ENCODE measurements around the gene ABCA5. TPM values are rescaled to one million over a fixed set of nuclear protein-coding genes. Genes with fewer than 3 reads are reported as not detected.

Gene ABCA5
- polyA plus RNA-seq, 1 of the 3 experiments (the other 2 are of a cell fraction): 2.0 TPM

- 38% methylated on average over 3 of the region's 3 CpGs for WGBS (ENCODE audit: low lambda C conversion rate)
- no peak overlapping the region for H3K4me2 ChIP-seq
- no peaks in the 10 kb centered on the region for H3F3A ChIP-seq (replicated peaks; ENCODE audit: insufficient read depth)
- no peak overlapping the region for H3K27ac ChIP-seq (ENCODE audit: low read depth in 2 of 2, low read length in 1 of 2)
- no peaks in the 10 kb centered on the region for H3K27me3 ChIP-seq (ENCODE audit: insufficient read depth)
- H3K9ac ChIP-seq: no peak overlapping the region
- no peaks in the 10 kb centered on the region; the same call in 1 of the 2 replicates for H3K9me3 ChIP-seq
- H3K9me2 ChIP-seq: no peaks in the 10 kb centered on the region
- no peaks in the 10 kb centered on the region for H3K36me3 ChIP-seq (replicated peaks in 1 of 2; ENCODE audit: control insufficient read depth in 1 of 2, insufficient read depth in 2 of 2, low read length in 1 of 2)
- CTCF ChIA-PET: no interaction called here
- no peak for DNase-seq
- H3K4me3 ChIP-seq (ENCODE audit: low read depth in 2 of 2, low read length in 1 of 2): no peak overlapping the region
- H3K79me2 ChIP-seq (ENCODE audit: insufficient read depth): no peaks in the 10 kb centered on the region
- no peak overlapping the region for H2AFZ ChIP-seq (ENCODE audit: low read depth)
- H4K20me1 ChIP-seq (ENCODE audit: insufficient read depth): no peaks in the 10 kb centered on the region
- TF ChIP-seq MAX (IDR thresholded peaks at IDR 0.05; ENCODE audit: low read depth): no peak
- TF ChIP-seq YY1 (IDR thresholded peaks at IDR 0.05; ENCODE audit: low read depth): no peak
- no peak for TF ChIP-seq USF2 (IDR thresholded peaks at IDR 0.05; ENCODE audit: borderline replicate concordance, low read depth, low read length)
- no peak for TF ChIP-seq RFX5 (IDR thresholded peaks at IDR 0.05; ENCODE audit: low read length)
- TF ChIP-seq FOSL2 (IDR thresholded peaks at IDR 0.05; ENCODE audit: borderline replicate concordance, low read depth): no peak
- TF ChIP-seq TCF12 (IDR thresholded peaks at IDR 0.05): no peak
- TF ChIP-seq CHD2 (IDR thresholded peaks at IDR 0.05; ENCODE audit: low read length, partially characterized antibody): no peak
- TF ChIP-seq ELF1 (IDR thresholded peaks at IDR 0.05): no peak
- TF ChIP-seq NFIC (IDR thresholded peaks at IDR 0.05; ENCODE audit: borderline replicate concordance): no peak
- no peak for TF ChIP-seq MEF2A (IDR thresholded peaks at IDR 0.05; ENCODE audit: borderline replicate concordance, low read depth)
- no peak for TF ChIP-seq REST (IDR thresholded peaks at IDR 0.05; ENCODE audit: low read depth, low read length)
- no peak for TF ChIP-seq POLR2AphosphoS5 (IDR thresholded peaks at IDR 0.05; ENCODE audit: low read depth, low read length)
- no peak for TF ChIP-seq FOXJ3 (CRISPR knock-in tag; IDR thresholded peaks at IDR 0.05)
- TF ChIP-seq ZBTB33 (IDR thresholded peaks at IDR 0.05; ENCODE audit: borderline replicate concordance, low read depth): no peak
- TF ChIP-seq NRF1 (IDR thresholded peaks at IDR 0.05; ENCODE audit: low read depth, low read length): no peak
- no peak for TF ChIP-seq TAF1 (IDR thresholded peaks at IDR 0.05; ENCODE audit: borderline replicate concordance, low read depth, low read length)
- no peak for TF ChIP-seq FOXM1 (IDR thresholded peaks at IDR 0.05; ENCODE audit: low read depth)
- TF ChIP-seq USF1 (IDR thresholded peaks at IDR 0.05; ENCODE audit: borderline replicate concordance, low read depth): no peak
- H3K4me1 ChIP-seq (ENCODE audit: control insufficient read depth in 1 of 2, insufficient read depth in 2 of 2, low read depth in 1 of 2, low read length in 1 of 2): no peaks in the 10 kb centered on the region
- POLR2A ChIA-PET: no interaction called here
Measured at GRCh38 chr17:69339937-69340336, 13.0 kb upstream of the ABCA5 start.

Data from SK-N-SH (cell line).